CD4-positive, alpha-beta T cell treated with Interleukin-15 for 1 hour (primary cell): ENCODE results near the gene BPIFB2.
A peak's percentile ranks its signal among the peaks of the same experiment; 100 is the strongest.
"Not testable (repeated sequence)": the region's sequence is repeated elsewhere in the genome, so short reads cannot be mapped to it uniquely, and the experiment has no call there.

Experiments
- DNase-seq: peaks from one replicate; pipeline ENCODE4 v3.0.0-alpha.2; 2020

Gene BPIFB2, protein sequence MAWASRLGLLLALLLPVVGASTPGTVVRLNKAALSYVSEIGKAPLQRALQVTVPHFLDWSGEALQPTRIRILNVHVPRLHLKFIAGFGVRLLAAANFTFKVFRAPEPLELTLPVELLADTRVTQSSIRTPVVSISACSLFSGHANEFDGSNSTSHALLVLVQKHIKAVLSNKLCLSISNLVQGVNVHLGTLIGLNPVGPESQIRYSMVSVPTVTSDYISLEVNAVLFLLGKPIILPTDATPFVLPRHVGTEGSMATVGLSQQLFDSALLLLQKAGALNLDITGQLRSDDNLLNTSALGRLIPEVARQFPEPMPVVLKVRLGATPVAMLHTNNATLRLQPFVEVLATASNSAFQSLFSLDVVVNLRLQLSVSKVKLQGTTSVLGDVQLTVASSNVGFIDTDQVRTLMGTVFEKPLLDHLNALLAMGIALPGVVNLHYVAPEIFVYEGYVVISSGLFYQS

DNA sequence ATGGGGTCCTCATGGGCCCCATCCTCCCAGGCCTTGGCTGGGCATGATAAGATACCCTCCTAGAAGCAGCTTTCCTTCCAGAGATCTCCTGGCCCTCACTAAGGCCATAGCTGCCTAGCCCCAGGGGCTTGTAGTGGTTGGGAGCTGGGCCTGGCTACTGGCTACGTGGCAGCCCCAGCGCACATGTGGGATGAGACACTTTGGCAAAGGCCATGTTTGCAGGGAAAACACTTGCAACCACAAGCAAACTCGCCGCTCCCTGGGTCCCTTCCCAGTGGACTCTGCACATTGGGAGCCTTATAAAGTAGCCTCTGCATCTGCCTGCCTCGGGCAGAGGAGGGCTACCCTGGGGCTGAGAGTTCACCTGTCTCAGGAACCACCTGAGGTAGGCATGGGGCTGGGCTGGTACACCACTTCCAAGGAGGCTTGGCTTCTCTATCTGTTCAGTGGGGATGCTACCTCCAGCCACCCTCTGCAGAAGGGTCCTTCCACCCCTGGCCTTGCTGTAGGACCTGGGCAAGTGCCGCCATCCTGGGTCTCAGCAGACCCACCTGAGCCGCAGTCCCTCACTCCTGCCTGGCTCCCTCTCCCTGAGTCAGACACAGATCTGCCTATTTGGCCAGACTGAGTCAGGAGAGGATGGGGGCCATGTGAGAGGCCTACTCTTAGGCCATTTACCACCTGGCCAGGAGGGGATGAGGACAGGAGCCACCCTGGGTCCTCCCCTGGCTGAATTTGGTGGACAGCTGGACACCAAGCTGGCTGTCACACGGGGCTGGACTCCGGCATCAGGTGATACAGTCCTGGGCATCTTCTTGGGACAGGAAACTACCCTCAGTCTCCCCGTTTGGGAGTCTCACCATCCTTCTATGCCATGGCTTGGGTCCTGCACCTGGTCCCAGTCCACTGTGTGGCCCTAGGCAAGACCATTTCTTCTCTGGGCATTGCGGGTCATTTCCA, at the start of gene BPIFB2:
Gene BPIFB2, plus strand, starts transcription at position 329 of the 960 bp plus-strand sequence. CDS start 871 bp downstream, outside the sequence.
- DNase-seq = no peak

DNA sequence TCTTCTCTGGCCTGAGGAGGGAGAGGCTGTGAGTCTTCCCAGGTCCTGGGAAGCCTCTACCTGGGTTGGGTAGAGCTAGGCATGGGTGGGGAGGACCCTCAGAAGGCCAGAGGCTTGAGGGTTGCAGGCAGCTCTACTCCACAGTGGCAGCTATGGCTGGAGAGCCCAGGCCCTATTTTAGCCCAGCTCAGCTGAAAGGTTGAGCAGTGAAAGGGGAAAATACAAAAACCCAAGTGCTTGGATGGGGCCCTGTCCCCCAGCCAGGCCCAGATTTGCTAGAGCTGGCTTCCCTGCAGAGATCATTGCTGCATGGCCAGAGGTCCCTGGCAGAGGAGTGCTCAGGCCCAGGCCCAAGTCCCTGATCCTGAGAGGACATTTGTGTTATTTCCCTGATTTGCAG, 48.9 kb upstream of the BPIFB2 start:
- no peak for DNase-seq

DNA sequence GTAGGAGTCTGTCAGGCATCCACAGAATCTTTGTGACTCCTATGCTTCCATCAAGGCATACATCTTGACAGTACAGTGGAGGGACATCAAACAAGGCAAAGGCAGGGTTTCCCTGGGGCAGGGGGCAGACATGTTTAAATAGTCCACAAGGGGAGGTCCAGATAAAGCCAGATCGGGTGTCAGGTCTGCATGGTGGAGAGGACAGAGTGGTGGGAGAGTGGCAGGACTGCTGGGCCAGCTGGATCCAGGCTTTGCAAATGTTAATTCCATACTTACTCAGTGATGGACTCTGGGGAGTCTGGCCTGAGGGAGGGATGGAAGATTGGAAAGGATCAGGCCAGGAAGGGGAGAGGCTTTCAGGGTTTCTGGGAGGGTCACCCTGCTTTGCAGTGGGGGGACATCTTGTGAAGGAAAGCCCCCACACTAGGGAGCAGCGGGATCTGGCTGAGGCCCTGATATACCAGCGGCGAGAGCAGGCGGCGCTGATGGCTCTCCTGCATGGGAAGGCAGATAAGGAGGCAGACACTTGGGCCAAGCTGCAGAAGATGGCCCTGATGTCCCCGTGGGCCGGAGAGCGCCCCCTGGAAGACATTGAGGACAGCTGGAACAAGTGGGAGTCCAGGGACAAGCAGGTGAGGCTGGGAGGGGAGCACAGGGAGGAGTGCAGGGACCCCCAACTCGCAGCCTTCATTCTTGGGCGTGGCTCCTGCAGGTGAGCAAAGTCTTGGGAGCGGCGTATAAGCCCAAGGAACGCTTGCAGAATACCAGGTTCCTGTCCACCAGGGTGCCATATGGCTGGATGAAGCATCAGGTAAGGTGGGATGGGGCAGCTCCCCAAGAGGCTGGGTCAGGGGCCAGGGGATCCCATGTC, 47.9 kb upstream of the BPIFB2 start:
- no peak for DNase-seq

DNA sequence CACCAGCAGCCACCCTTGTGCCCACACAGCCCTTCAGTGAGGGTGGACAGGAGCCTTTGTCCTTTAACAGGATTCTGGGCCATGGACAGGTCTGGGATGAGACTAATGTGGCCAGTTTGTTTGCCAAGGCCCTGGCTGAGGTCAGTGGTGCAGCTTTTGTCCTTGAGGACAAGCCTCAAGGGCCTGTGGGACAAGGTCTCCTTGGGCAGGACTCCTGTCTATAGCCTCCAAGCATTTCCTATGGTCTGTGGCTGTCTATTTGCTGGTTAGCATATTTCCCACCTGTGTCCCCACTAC, 47.3 kb upstream of the BPIFB2 start:
- no peak for DNase-seq

DNA sequence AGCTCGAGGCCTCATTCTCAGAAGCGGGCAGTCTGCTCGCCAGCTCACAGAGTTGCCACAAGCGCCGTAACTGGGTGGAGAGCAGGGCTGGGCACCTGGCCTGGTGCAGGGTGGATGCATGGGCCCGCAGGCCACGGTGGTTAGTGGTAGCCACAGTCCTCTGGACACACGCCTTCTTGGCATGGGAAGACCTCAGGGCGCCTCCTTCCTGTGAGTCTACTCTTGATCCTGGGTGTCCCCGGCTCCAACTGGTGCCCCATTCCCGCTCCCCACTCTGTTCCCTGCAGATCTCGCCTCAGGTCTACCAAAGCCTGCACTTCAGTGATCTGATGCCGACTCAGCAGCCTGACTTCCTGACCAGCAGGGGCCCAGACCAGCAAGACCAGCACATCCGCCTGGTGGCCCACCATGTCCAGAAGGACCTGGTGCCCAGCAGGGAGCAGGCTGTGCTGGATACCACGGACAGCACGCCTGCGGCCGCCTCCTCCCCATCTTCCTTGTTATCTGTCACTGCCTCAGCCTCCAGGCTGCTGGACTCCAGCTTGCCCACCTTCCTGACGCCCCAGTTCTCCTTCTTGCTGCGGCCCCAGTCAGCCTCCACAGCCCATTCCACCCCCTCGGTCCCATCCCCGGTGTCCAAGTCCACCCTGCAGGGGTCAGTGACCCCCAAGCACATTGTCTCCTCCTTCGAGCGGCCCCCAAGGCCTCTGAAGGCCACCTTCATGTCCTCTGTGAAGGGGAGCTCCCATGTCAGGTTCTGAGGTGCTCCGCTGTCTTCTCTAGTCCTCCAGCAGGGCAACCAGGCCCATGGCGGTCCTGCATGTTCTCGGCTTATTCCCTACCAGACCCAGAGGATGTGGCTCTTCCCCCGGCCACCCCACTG, 46.4 kb upstream of the BPIFB2 start:
- no peak for DNase-seq

DNA sequence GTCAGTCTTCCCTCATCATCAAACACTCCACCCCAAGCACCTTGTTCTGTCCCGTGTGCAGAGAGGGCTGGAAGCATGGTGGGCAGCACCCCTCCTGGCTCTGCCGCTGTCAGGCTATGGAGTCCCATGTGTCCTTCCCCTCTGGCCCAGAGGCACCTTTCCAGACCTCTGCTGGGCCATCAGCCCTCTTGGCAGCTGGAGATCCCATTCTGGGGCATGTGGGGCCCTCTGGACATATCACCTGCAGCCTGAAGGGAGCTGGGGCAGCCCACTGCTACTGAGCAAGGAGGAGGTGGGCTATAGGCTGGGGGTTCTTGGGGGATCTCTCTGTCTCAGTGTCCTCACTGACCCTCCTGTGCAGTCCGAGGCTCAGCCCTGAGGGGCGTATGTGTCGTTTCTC, 45.5 kb upstream of the BPIFB2 start:
- DNase-seq = no peak

DNA sequence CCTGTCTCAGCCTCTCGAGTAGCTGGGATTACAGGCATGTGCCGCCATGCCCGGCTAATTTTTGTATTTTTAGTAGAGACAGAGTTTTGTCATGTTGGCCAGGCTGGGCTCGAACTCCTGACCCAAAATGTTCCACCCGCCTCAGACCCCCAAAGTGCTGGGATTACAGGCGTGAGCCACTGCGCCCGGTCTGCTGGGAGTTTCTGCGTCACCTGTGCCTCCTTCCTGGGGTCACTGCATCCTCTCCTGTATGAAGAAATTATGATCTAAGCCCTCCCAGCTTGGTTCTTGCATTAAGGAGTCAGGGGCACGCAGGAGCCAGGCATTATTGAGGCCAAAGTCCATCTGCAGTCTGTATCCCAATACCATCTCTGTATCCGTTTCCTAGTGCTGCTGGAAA, 44.9 kb upstream of the BPIFB2 start:
- DNase-seq = not testable (repeated sequence)

DNA sequence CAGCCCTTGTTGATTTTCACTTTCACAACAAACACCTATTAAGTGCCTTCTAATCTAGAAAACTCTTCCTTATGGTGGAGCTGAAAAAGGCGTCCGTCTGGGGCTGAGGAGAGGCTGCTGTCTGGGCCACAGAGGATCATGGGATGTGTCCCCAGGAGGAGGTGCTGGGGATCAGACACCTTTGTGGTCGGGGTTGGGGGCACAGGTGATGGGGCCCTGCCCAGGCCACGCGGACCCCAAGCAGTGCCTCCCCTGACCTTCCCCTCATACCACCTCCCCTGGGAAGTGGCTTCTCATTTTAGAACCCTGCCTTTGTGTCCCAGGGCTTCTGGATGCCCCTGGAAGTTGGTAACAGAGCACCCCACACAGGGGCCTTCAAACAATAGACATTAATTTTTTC, 44.3 kb upstream of the BPIFB2 start:
- no peak for DNase-seq

DNA sequence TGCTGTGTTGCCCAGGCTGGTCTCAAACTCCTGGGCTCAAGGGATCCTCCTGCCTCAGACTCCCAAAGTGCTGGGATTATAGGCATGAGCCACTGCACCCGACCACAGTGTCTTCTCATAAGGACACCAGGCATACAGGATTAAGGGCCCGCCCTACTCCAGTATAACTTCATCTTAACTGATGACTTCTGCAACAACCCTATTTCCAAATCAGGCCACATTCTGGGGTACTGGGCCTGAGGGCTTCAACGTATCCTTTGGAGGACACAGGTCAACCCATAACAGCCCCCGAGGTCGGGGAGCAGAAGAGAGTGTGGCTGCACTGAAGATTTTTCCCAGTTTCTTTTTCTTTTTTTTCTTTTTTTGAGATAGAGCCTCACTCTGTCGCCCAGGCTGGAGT, 42.9 kb upstream of the BPIFB2 start:
- DNase-seq = no peak

DNA sequence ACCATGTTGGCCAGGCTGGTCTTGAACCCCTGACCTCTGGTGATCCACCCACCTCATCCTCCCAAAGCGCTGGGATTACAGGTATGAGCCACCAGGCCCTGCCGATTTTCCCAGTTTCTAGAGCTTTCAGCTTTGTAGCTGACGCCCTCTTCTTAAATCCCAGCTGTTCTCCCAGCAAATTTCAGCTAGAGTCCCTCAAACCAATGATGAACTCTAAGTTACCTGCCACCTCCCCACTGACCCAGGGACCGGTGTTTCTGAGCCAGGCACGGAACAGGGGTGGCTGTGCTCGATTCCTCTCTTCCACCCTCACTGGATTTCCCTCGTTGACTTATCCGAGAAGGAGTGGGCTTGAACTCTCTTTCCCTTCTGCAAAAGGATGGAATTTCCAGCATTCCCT, 42.4 kb upstream of the BPIFB2 start:
- DNase-seq = no peak

DNA sequence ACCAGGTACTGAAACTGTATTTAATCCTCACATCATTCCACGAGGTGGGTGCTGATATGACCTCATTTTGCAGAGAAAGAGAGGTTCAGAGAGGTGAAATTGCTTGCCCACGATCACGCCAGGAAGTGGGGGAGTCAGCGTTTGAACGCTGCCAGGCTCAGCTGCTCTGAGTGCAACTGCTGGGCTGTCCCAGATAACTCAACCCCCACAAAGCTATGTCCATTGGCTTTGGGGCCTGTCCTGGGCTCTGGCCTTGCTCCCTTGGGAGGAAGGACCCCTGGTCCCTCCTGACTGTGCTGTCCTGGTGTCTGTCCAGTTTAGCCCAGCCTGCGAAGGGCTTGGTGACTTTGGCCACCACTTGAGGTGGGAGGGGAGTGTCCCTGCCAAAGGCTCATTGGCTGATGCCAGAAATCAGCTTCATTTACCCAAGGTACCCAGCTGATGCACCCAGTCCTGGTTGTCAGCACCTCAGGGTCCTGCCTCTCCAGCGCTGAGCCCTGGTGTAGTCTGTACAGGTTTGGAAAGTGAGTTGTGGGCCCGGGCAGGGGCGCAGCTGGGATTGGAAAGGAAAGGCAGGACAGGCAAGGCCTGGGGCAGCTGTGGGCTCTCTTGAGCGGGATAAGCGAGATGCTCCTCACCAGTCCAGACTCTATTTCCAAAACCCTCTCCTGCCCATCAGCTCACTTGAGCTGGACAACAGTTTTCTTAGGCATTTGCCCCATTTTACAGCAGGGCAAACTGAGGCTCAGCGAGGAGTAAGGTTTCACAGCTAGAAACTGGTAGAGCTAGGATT, 41.7 kb upstream of the BPIFB2 start:
- DNase-seq = peak; percentile 39

DNA sequence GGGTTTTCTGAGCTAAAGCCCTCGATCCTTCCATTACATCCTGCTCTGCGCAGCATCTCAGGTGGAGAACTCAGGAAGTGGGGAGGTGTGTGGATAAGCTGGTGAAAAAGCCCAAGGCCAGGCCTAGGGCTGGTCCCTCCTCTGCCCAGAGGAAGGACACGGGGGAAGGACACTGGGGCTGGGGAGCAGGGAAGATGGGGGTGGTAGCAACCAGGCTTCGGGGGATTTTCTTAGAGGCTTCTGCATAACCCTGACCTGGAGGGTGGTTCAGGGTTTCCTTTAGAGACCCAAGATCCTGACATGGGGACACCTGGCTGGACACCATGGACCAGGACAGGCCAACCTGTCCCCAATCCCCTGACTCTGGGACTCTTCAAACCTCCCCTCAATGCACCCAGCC, 41.1 kb upstream of the BPIFB2 start:
- DNase-seq = no peak

DNA sequence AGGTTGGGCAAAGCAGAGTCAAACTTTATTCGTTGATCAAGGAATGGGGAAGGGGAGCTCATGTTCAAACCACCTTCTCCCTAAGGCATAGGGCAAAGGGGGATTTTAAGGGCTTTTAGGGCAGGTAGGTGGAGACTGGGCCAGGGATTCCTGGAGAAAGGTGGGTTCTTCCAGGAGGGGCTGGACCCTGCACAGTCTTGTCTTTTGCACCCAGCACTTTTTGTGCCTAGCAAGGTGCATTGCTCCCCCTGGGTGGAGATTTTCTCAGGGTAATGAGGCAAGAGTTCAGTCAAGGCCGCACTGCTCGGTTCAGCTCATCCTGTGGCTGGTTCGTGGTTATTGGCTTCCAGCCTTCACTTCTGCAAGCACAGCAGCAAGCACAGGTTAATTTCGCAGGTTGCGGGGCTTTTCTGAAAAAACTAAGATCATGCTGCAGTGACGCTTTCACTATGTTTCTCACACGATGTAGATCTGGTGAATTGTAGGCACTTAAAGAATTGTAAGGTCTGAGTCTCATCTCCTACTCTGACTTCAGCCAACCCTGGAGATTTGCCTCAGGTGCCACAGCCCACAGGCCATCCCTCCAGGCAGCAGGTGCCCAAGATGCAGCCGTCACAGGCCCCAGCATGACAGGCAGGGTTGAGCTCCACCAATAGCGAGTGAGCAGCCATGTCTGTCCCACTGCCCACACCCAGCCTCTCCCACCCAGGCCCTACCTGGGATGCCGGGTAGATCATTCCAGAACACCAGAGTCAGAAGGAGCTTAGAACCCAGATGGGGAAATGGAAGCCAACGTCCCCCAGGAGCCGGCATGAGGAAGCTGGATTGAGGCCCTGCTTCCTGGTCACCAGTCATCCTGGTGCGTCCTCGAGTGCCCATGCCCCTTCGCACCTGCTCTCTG, 40.4 kb upstream of the BPIFB2 start:
- DNase-seq = peak; percentile 67

DNA sequence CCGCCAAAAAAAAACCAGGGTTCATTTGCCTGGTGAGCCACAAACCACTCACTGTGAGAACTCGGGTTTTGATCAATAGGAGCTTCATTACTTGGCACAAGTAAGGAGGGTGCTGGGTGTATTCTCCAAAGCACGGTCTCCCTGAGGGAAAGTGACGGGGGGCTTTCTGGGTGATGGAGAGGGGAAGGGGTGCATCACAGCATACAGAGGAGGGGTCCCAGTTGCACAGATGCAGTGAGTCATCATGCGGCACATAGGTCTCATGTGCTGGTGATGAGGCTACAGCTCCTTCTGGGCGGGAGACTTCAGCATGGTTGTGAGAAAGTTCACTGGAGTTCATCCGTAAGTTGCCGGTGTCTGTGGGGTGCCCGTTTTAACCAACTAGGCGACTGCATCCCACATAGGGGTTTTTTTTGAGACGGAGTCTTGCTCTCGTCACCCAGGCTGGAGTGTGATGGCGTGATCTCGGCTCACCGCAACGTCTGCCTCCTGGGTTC, 39.5 kb upstream of the BPIFB2 start:
- DNase-seq = peak; percentile 73

DNA sequence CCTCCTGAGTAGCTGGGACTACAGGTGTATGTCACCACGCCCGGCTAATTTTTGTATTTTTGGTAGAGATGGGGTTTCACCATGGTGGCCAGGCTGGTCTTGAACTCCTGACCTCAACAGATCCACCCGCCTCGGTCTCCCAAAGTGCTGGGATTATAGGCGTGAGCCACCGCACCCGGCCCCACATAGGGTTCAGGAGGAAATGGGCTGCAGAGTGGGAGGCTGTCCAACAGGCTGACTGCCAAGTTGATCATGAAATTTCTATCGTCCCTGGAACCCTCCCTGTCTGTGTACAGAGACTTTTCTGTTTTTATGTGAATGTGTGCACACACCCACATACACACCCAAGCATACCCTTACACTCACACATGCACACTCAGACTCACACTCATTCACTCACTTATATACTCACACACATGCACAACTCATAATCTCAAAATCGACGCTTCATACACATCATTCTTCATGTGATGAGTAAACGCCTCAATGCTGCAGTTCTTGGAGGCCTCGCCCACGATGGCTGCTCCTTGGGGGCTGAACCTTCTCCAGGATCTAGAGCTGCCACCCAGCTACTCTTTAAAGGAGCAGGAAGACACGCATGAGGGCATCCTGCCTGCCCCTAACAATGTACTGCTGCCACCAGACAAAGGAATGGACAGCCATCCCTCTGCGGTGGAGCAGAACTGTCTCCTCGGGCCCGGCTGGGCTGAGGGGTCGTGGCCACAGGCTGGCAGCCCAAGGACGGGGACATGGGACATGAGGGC, 38.8 kb upstream of the BPIFB2 start:
- no peak for DNase-seq

DNA sequence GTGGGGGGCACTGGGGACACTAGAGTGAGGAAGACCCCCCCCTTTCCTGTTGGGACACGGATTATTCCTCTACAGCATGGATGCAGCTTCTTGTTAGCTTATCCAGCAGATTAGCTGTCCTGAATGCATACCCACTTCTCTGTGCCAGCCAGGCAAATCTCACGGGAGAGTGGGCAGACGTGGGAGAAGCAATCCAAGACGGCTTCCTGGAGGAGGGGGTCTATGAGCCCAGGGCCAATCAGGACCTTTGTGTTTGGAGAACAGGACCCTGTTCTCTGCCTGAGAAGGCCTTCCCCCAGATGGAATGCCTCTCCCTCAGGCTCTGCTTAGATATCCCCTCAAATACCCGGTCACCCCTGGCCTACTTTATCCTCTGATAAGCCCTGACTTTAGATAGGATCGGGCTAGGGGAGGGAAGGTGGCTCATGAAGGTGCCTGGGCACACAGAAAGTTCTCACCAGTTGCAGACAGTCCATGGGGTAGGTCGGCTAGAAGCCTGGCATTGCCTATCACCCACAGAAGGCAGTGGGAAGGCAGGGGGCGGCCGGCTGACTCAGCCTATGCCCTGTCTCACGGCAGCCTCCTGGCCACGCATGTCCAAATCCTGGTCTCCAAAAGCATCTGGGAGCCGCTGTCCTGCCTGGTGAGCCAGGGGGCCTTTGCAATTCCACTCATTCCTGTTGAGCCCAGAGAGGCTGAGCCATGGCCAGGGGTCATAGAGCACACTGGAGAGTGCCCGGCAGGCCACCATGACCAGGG, 38.0 kb upstream of the BPIFB2 start:
- DNase-seq = no peak

DNA sequence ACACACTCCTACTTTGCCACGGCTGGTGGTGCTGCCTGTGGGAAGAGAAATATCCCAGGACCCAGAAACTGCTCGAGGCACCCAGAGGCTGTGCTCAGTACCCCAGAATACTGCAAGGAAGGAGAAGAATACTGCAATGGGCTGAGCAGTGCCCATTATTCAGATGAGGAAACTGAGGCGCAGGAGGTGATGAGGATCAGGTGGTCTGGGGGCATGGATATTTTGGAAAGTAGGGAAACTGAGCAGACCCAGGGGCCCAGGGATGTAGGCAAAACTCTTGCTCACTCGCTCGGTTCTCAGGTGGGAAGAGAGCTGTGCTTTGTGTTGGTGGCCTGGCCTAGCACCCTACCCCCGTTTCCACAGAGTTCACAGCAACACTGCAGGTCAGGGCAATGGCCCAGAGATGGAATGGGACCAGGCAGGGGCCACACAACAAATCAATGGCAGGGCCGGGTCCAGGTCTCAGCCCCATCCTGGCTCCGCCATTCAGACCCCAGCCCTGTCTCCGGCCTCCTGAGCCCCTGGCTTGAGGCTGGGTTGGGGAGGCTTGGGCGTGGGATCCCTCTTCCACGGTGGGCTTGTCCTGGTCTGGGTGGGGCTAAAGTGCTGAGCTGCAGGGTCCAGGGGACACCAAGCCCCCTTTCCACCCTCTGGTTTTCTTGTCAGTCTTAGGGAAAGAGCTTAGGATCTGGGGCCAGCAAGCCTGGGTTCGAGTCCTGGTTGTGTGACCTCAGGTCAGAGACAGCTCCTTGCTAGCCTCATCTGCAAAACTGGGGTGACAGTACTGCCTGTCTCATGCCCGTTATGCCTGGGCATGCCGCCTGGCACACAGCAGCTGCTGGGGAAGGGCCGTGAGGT, 37.2 kb upstream of the BPIFB2 start:
- DNase-seq = no peak
